C4-2B (cell line): Measurements from ENCODE around the gene TMX3.
A peak's percentile ranks its signal among the peaks of the same experiment; 100 is the strongest.

Experiments used
- H3K27ac ChIP-seq: fragments of 450-650 bp; 2 replicates; pipeline ENCODE4 v1.5.1; 2017
- CTCF ChIP-seq: fragments of 450-650 bp; conservative IDR thresholded peaks from 2 replicates; pipeline ENCODE4 v1.5.1; 2017; ENCODE audit warnings: mild to moderate bottlenecking
- ZFX ChIP-seq: fragments of 450-650 bp; IDR thresholded peaks from 2 replicates; pipeline ENCODE4 v1.6.1; 2017

Gene TMX3

GRCh38 chr18:68739462-68739861 is 24.6 kb upstream of the TMX3 start:
- TF ChIP-seq ZFX (no peak), CTCF (no peak)
- no peak overlapping the region for H3K27ac ChIP-seq

- no peak overlapping the region for H3K27ac ChIP-seq
- TF ChIP-seq CTCF: no peak
- no peak for TF ChIP-seq ZFX
Observed at GRCh38 chr18:68738564-68738963, 23.7 kb upstream of the TMX3 start.

GRCh38 chr18:68735483-68736343 is 20.8 kb upstream of the TMX3 start:
- no peak overlapping the region for H3K27ac ChIP-seq

GRCh38 chr18:68734308-68734707 is 19.4 kb upstream of the TMX3 start:
- no peak for TF ChIP-seq CTCF
- TF ChIP-seq ZFX: no peak
- no peak overlapping the region for H3K27ac ChIP-seq

More at GRCh38 chr18:68735483-68736343, 20.8 kb upstream of the TMX3 start:
- no peak for TF ChIP-seq ZFX
- TF ChIP-seq CTCF: peak; percentile 83

GRCh38 chr18:68733707-68734106 is 18.8 kb upstream of the TMX3 start:
- no peak overlapping the region for H3K27ac ChIP-seq
- TF ChIP-seq ZFX: no peak
- TF ChIP-seq CTCF: peak; percentile 30

GRCh38 chr18:68728081-68728700 is 13.3 kb upstream of the TMX3 start:
- TF ChIP-seq CTCF: no peak

GRCh38 chr18:68727506-68727905 is 12.6 kb upstream of the TMX3 start:
- H3K27ac ChIP-seq: no peak overlapping the region
- no peak for TF ChIP-seq ZFX
- no peak for TF ChIP-seq CTCF

More at GRCh38 chr18:68728081-68728700, 13.3 kb upstream of the TMX3 start:
- no peak overlapping the region for H3K27ac ChIP-seq
